Mucosa of descending colon (tissue), 3 donors: ENCODE results near the gene MYH6. TPM values are rescaled to one million over a fixed set of nuclear protein-coding genes. Genes with fewer than 3 reads are reported as not detected.

Experiments
- ATAC-seq: fragments of 200-7000 bp; cut with Tn5 transposase; one replicate; pipeline ENCODE4 v1.9.1; 2020; ENCODE audit warnings: mild to moderate bottlenecking, moderate library complexity
- DNase-seq, 3 donors: peaks; one replicate each; pipeline ENCODE4 v3.0.0-alpha.2; 2020
- H3K36me3 ChIP-seq: fragments of 200-600 bp; one replicate; pipeline ENCODE4 v1.8.0; 2021; ENCODE audit warnings: low read depth, mild to moderate bottlenecking
- H3K4me1 ChIP-seq: fragments of 200-600 bp; one replicate; pipeline ENCODE4 v1.8.0; 2021; ENCODE audit warnings: low read depth, mild to moderate bottlenecking
- H3K4me3 ChIP-seq: fragments of 200-600 bp; one replicate; pipeline ENCODE4 v1.8.0; 2021; ENCODE audit warnings: mild to moderate bottlenecking
- H3K9me3 ChIP-seq: fragments of 200-600 bp; one replicate; pipeline ENCODE4 v1.8.0; 2021; ENCODE audit warnings: mild to moderate bottlenecking
- intact Hi-C, 2 donors: fragments of 100-400 bp; cut with DNase I in 1 of 2; cut with micrococcal nuclease in 1 of 2; formaldehyde crosslinking; loops; one replicate each; pipeline versions ENCODE4 v1.11.0 to v1.11.1; 2022; cut with DNase I, micrococcal nuclease
- total RNA-seq, 3 donors: library from RNA; stranded (reverse); fragmentation: NEBNext Ultra II Directional in 2 of 3; extraction: Animal tissue kit (Norgen Biotek cat#: 25700) in 2 of 3; gene quantifications; one replicate each; pipeline versions ENCODE4 v1.2.1 to v1.2.4, GENCODE V29; 2021 to 2023
- TF ChIP-seq, protein P1 (sequence below): fragments of 200-600 bp; IDR thresholded peaks from one replicate; pipeline ENCODE4 v1.8.0; 2022; ENCODE audit warnings: antibody characterized with exemption, mild to moderate bottlenecking
- donor health status: DM: no; HTN: no; CAD: no; lungs with moderate emphysema.
- donor health status: DM: no; HTN: no; CAD: no.
- donor health status: DM: no; HTN: yes; CAD: no.

MYH6 gene
- total RNA-seq, 3 donors from 2014 or later, result 0.09 to 1.4 TPM; not detected in 1

DNA sequence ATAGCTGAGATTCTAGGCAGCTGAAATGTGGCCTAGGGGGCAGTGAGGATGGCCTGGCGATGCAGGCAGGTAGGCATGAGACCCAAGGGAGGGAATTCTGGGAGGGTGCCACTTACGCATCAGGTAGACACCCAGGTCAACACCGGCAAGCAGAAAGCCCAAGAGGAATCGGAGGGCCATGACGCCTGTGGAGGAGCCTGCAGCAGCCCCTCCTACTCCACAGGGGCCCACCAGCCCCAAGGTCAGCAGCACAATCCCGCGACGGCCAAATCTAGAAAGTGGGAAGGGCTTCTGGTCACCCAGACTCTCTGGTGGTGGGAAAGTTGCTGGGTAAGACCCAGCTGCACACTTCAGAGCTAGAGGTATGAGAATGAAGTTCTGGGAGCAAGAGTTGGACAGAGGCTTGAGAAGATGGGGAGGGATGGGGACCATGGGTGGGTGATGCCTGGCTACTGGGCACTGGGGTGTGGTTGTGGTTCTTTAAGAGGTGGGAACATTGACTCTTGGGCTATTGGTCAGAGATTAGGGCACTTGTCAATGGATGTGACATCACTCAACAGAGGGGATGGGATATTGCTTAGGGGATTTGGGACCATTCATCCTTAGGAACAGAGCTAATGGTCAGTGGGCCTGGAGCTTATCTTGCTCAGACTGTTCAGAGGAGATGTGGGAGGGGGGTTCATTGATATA is 58.8 kb downstream of the MYH6 start:
- H3K4me3 ChIP-seq, result no peak overlapping the region
- no peak for DNase-seq
- H3K36me3 ChIP-seq, result no peaks in the 10 kb centered on the region
- TF ChIP-seq, protein P1, sequence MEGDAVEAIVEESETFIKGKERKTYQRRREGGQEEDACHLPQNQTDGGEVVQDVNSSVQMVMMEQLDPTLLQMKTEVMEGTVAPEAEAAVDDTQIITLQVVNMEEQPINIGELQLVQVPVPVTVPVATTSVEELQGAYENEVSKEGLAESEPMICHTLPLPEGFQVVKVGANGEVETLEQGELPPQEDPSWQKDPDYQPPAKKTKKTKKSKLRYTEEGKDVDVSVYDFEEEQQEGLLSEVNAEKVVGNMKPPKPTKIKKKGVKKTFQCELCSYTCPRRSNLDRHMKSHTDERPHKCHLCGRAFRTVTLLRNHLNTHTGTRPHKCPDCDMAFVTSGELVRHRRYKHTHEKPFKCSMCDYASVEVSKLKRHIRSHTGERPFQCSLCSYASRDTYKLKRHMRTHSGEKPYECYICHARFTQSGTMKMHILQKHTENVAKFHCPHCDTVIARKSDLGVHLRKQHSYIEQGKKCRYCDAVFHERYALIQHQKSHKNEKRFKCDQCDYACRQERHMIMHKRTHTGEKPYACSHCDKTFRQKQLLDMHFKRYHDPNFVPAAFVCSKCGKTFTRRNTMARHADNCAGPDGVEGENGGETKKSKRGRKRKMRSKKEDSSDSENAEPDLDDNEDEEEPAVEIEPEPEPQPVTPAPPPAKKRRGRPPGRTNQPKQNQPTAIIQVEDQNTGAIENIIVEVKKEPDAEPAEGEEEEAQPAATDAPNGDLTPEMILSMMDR, result no peak
- intact Hi-C loops, result no loop called here
- no peak for ATAC-seq
- no peaks in the 10 kb centered on the region for H3K9me3 ChIP-seq
- H3K4me1 ChIP-seq, result peaks cover 12% of the 10 kb centered on the region

DNA sequence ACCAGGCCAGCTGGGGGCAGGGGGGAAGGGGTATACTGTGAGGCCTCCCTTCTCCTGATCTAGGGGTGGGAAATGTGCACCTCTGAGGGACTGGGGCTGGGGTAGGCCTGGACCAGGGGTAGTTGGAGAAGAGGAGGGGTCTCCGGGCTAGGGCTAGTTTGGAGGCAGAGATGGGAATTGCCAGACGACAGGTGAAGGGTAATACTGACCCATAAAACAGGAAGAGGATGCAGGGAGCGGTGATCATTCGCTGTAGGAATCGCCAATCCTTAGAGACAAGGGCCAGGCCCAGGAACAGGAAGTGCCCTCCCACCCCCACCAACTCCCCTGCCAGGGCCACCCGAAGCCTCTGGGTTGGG is 59.8 kb downstream of the MYH6 start:
- ATAC-seq, result no peak
- Histone ChIP-seq H3K36me3 (no peaks in the 10 kb centered on the region), H3K9me3 (no peaks in the 10 kb centered on the region), H3K4me1 (peaks cover 12% of the 10 kb centered on the region), H3K4me3 (no peak overlapping the region)
- intact Hi-C loops, result no loop called here
- no peak for DNase-seq
- TF ChIP-seq, protein P1, result no peak

DNA sequence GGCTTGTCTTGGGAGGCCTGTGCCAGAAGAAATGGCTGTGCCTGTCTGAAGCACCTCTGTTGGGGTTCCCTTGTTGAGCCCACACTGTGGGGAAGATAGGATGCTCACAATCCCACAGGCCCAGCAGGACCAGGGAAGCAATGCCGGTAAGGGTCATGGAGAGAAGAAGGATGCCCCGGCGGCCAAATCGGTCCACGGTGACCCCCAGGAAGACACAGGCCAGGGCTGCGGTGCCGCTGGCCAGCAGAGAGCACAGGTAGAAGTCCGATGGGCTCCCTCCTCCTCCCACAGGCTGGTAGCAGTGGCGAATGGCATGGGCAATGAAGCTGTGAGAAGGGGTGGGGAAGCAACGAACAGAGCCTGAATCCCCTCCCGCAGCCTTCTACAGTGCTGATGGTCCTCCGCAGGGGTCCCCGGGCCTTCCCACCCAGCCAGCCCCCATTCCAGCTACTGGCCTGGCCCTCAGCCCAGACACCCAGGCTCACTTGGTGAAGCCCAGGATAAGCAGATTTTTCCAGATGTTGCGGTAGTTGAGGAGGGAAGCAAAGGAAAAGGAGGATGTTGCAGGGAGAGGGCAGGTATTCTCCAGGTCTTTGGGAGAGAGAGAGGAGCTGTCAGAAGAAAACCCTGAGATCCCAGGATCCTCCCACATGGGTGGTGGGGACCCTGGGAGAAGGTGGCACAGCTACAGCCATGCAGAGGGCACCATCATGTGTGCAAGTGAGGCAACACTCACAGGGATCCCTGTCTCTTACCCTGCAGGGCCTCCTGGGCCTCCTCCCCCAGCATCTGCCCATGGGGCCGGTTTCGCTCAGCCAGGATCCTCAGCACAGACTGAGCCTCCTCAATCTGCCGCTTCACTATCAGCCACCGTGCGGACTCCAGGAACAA is 60.4 kb downstream of the MYH6 start:
- Histone ChIP-seq H3K36me3 (no peaks in the 10 kb centered on the region), H3K4me1 (peaks cover 10% of the 10 kb centered on the region), H3K9me3 (no peaks in the 10 kb centered on the region), H3K4me3 (no peak overlapping the region)
- ATAC-seq (no peak), DNase-seq (no peak)
- TF ChIP-seq, protein P1, result no peak
- intact Hi-C loops, result no loop called here

DNA sequence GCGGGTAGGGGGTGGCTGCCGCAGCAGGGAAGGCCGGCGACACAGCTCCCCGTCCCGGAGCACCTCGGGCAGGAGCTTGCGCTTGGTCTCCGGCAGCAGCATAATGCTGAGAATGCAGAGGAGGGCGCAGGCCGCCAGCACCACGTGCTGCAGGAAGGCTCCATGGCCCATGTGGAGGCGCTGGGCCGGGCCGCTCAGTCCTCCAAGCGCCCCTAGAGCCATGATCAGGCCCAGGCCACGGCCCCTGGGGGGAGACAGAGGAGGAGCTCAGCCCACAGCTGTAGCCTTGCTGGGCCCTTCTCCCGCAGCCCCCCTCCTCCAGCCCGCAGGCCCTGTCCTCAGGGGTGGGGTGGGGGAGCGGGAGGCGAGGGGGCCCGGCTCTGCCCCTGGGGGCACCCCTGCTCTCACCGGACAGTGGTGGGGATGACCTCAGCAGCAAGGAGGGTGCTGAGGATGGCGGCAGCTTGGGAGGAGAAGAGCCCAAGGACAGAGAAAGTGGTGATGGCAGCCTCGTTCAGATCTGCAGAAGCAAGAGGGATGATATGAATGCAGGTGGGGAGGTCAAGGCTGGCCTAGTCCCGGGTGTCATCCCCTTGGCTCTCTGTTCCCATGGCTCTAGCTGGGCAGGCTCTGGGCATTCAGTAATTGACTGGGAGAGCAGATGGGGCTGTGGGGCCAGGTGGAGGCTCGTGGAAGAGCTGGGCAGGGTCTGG is 61.2 kb downstream of the MYH6 start:
- H3K9me3 ChIP-seq, result no peaks in the 10 kb centered on the region

DNA sequence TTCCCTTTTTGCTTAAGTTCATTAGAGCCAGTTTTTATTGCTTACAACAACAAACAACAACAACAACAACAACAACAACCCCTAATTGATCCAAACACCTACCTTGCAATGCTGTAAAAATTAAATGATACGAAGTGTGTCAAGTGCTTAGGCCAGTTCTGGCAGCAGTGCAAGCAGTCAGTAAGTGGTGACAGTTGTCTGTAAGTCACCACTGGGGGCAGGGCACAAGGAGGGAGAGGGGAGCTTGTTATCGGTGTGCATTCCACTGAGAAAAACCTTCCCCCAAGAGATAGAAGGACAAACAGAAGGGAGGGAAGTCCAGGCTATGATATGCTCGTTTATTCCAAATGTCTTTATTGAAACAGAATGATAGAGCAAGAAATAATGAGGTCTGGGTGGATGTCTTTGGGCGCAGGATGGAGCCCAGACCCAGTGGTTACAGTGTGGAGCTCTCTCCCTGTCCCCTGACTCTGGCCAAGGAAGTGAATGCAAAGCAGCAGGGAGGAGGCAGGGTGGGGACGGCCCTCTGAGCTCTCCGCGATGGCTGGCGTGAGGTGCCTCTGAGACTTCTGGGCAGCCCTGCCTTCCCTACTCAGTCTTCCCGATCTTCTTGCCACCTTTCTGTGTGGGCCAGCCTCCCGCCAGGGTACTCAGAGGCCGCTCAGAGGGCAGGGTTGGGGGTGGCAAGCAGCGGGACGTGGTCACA is 61.9 kb downstream of the MYH6 start:
- intact Hi-C loops, result no loop called here
- Histone ChIP-seq H3K4me1 (no peaks in the 10 kb centered on the region), H3K4me3 (no peak overlapping the region), H3K9me3 (no peaks in the 10 kb centered on the region), H3K36me3 (no peaks in the 10 kb centered on the region)
- TF ChIP-seq, protein P1, result no peak
- ATAC-seq (no peak), DNase-seq (no peak)

More for the DNA sequence above, 61.2 kb downstream of the MYH6 start:
- no peaks in the 10 kb centered on the region for H3K36me3 ChIP-seq
- H3K4me1 ChIP-seq, result peaks cover 2% of the 10 kb centered on the region
- TF ChIP-seq, protein P1, result no peak
- intact Hi-C loops, result no loop called here
- peak; percentile 12 for ATAC-seq
- H3K4me3 ChIP-seq, result no peak overlapping the region
- DNase-seq, result no peak
